Small intestine (tissue), 16 donors: ENCODE results near the gene IGF2R. TPM values are rescaled to one million over a fixed set of nuclear protein-coding genes. Genes with fewer than 3 reads are reported as not detected.
"Not testable (repeated sequence)": the region's sequence is repeated elsewhere in the genome, so short reads cannot be mapped to it uniquely, and the experiment has no call there.

Experiments
- DNase-seq, 2 donors: peaks; one replicate each; pipeline versions ENCODE4 v3.0.0 to v3.0.0-alpha.2; 2013
- FAIRE-seq: peaks from 2 replicates; lab custom pipeline; 2012; peaks lifted over from hg19 to GRCh38; lab: Jason Lieb, UNC
- H3K27ac ChIP-seq, 3 donors: one replicate each; pipeline ENCODE4 v1.5.1; 2013; ENCODE audit warnings: low read length in 2 of 3, mild to moderate bottlenecking in 2 of 3, control low read depth in 1 of 3, inconsistent platforms in 1 of 3, low read depth in 1 of 3, moderate library complexity in 1 of 3
- H3K27me3 ChIP-seq, 3 donors: one replicate each; pipeline ENCODE4 v1.6.1; 2013; ENCODE audit warnings: low read length in 3 of 3, inconsistent platforms in 1 of 3; ENCODE audit not compliant: control insufficient read depth in 3 of 3, insufficient read depth in 3 of 3
- H3K36me3 ChIP-seq, 3 donors: one replicate each; pipeline ENCODE4 v1.6.1; 2013; ENCODE audit warnings: low read length in 3 of 3, inconsistent platforms in 1 of 3, low read depth in 1 of 3, mild to moderate bottlenecking in 1 of 3, moderate library complexity in 1 of 3; ENCODE audit not compliant: control insufficient read depth in 3 of 3, insufficient read depth in 2 of 3
- H3K4me1 ChIP-seq, 3 donors: one replicate each; pipeline ENCODE4 v1.6.1; 2013; ENCODE audit warnings: low read length in 2 of 3, inconsistent platforms in 1 of 3, low read depth in 1 of 3, mild to moderate bottlenecking in 1 of 3, moderate library complexity in 1 of 3; ENCODE audit not compliant: control insufficient read depth in 3 of 3, insufficient read depth in 2 of 3
- H3K4me3 ChIP-seq, 3 donors: one replicate each; pipeline ENCODE4 v1.5.1; 2013; ENCODE audit warnings: low read length in 3 of 3, control low read depth in 1 of 3, inconsistent platforms in 1 of 3, low read depth in 1 of 3, mild to moderate bottlenecking in 1 of 3, moderate library complexity in 1 of 3
- H3K9me3 ChIP-seq, 2 donors: one replicate each; pipeline ENCODE4 v1.6.1; 2013; ENCODE audit warnings: low read depth in 1 of 2, low read length in 1 of 2; ENCODE audit not compliant: control insufficient read depth in 2 of 2, insufficient read depth in 1 of 2
- WGBS, 3 donors: extraction: QIAGEN DNeasy Blood & Tissue Kit; methylation state at CpG; one replicate each; pipeline ENCODE4 v1.1.7; 2013; 5-methylcytosine and 5-hydroxymethylcytosine counted together
- long read RNA-seq, 10 donors: transcript quantifications; one replicate each; lab custom pipeline, GENCODE V29; 2026
- polyA plus RNA-seq, 4 donors: library from polyadenylated mRNA; stranded (reverse) in 3 of 4; unstranded in 1 of 4; fragments of 200-250 nt in 3 of 4; fragments of 120-200 nt in 1 of 4; gene quantifications; one replicate each; pipeline versions ENCODE4 v1.2.1 to v1.2.3, GENCODE V29; 2013
- donor health status: healthy with polysubstance abuse.
- donor health status: control.
- donor health status: control.
- donor health status: Bipolar disorder and iron deficiency.
- donor health status: healthy.

The IGF2R gene, protein sequence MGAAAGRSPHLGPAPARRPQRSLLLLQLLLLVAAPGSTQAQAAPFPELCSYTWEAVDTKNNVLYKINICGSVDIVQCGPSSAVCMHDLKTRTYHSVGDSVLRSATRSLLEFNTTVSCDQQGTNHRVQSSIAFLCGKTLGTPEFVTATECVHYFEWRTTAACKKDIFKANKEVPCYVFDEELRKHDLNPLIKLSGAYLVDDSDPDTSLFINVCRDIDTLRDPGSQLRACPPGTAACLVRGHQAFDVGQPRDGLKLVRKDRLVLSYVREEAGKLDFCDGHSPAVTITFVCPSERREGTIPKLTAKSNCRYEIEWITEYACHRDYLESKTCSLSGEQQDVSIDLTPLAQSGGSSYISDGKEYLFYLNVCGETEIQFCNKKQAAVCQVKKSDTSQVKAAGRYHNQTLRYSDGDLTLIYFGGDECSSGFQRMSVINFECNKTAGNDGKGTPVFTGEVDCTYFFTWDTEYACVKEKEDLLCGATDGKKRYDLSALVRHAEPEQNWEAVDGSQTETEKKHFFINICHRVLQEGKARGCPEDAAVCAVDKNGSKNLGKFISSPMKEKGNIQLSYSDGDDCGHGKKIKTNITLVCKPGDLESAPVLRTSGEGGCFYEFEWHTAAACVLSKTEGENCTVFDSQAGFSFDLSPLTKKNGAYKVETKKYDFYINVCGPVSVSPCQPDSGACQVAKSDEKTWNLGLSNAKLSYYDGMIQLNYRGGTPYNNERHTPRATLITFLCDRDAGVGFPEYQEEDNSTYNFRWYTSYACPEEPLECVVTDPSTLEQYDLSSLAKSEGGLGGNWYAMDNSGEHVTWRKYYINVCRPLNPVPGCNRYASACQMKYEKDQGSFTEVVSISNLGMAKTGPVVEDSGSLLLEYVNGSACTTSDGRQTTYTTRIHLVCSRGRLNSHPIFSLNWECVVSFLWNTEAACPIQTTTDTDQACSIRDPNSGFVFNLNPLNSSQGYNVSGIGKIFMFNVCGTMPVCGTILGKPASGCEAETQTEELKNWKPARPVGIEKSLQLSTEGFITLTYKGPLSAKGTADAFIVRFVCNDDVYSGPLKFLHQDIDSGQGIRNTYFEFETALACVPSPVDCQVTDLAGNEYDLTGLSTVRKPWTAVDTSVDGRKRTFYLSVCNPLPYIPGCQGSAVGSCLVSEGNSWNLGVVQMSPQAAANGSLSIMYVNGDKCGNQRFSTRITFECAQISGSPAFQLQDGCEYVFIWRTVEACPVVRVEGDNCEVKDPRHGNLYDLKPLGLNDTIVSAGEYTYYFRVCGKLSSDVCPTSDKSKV (N-terminal part only)
- 100 to 1,000 TPM in 1 of 4 donors, 10 to 100 TPM in 1, 1 to 10 TPM in 2; 4.9 to 111 (median 14.7) TPM for polyA plus RNA-seq
- long read RNA-seq, donor 1, partial matches to known transcripts, result 22 of 23 reads
- long read RNA-seq, donor 1, other reads (novel, unspliced or antisense), result 0 of 23 reads
- long read RNA-seq, donor 2, result 0 reads
- long read RNA-seq, donor 3, partial matches to known transcripts, result 9 of 11 reads
- long read RNA-seq, donor 3, other reads (novel, unspliced or antisense), result 0 of 11 reads
- long read RNA-seq, donor 4, result 0 reads
- long read RNA-seq, donor 5, partial matches to known transcripts, result 41 of 41 reads
- long read RNA-seq, donor 5, other reads (novel, unspliced or antisense), result 0 of 41 reads
- long read RNA-seq, donor 6, full-length matches to known transcripts, result 3 of 63 reads
- long read RNA-seq, donor 6, partial matches to known transcripts, result 60 of 63 reads
- long read RNA-seq, donor 6, other reads (novel, unspliced or antisense), result 0 of 63 reads
- long read RNA-seq, donor 7, partial matches to known transcripts, result 0 of 1 reads
- long read RNA-seq, donor 7, other reads (novel, unspliced or antisense), result 0 of 1 reads
- long read RNA-seq, donor 8, partial matches to known transcripts, result 13 of 14 reads
- long read RNA-seq, donor 8, other reads (novel, unspliced or antisense), result 0 of 14 reads
- long read RNA-seq, donor 9, result 0 reads
- long read RNA-seq, donor 10, full-length matches to known transcripts, result 3 of 3 reads
- long read RNA-seq, donor 10, partial matches to known transcripts, result 0 of 3 reads
- long read RNA-seq, donor 10, other reads (novel, unspliced or antisense), result 0 of 3 reads

- peaks cover 0 to 9% (median 0%) of the 10 kb centered on the region in 3 donors for H3K36me3 ChIP-seq
- FAIRE-seq (no peak), DNase-seq (peak; percentile 93 to 94)
- peaks cover 0 to 29% (median 14%) of the 10 kb centered on the region in 3 donors for H3K4me1 ChIP-seq
- WGBS, 3 donors, result 2% methylated on average over 36 to 68 of the region's 68 CpGs
- peaks cover 0 to 15% (median 0%) of the 10 kb centered on the region in 3 donors for H3K27me3 ChIP-seq
- H3K4me3 ChIP-seq, result peak within 1 kb of the TSS; percentile 91 to 100 (median 95)
- H3K9me3 ChIP-seq, result no peaks in the 10 kb centered on the region
- H3K27ac ChIP-seq, result peak within 1 kb of the TSS; percentile 77 to 95 (median 87)
These were observed at the start of gene IGF2R for GRCh38 chr6:159968295-159969203. IGF2R (plus strand) TSS chr6:159969082; CDS start chr6:159969247, 165 bp downstream.

- no peaks in the 10 kb centered on the region for H3K4me1 ChIP-seq
- peaks cover 0 to 5% of the 10 kb centered on the region in 2 donors for H3K9me3 ChIP-seq
- no peak for DNase-seq
- H3K36me3 ChIP-seq, result no peaks in the 10 kb centered on the region
- H3K4me3 ChIP-seq, result no peak overlapping the region
- no peak overlapping the region for H3K27ac ChIP-seq
- FAIRE-seq, result no peak
- WGBS, 3 donors, result 77 to 84% (median 81%) methylated on average over 6 of the region's 6 CpGs
- no peaks in the 10 kb centered on the region for H3K27me3 ChIP-seq
These were observed 49.1 kb upstream of the IGF2R start for GRCh38 chr6:159919800-159920199.

DNA sequence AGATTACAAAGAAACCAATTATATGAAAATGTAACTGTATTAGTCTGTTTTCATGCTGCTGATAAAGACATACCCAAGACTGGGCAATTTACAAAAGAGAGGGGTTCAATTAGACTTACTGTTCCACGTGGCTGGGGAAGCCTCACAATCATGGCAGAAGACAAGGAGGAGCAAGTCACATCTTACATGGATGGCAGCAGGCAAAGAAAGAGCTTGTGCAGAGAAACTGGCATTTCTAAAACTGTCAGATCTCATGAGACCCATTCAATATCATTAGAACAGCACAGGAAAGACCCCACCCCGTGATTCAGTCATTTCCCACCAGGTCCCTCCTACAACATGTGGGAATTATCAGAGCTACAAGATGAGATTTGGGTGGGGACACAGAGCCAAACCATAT is 44.7 kb upstream of the IGF2R start:
- not testable (repeated sequence) for H3K36me3 ChIP-seq, H3K4me3 ChIP-seq, H3K27ac ChIP-seq, H3K9me3 ChIP-seq, DNase-seq, FAIRE-seq, H3K27me3 ChIP-seq, H3K4me1 ChIP-seq
- WGBS, 3 donors, result 56 to 59% (median 57%) methylated on average over 2 of the region's 2 CpGs

DNA sequence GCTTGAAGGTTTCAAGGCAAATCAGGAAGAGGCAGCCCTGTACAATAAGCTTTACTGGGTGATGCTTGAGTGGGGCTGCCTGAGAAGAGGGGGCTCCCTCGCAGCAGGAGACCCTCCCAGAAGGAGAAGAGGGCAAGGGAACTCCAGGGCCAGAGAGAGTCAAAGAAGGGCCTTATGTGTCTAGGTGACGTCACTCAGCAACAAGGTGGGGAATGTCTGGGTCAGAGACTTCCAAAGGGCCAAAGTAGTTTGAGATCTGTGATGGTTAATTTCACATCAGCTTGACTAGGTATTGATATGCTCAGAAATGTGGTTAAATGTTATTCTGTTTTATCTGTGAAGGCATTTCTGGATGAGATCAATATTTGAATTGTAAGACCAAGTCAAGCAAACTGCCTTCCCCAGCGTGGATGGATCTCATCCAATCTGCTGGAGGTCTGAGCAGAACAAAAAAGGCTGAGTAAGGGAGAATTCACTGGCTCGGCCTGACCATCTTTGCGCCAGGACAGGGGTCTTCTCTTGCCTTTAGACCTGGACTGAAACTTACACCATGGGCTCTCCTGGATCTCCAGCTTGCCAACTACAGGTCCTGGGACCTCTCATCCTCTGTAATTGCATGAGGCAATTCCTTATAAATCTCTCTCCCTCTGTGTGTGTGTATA is 42.2 kb upstream of the IGF2R start:
- no peak for FAIRE-seq
- H3K36me3 ChIP-seq, result no peaks in the 10 kb centered on the region
- WGBS, 3 donors, result 74 to 87% (median 76%) methylated on average over 5 of the region's 5 CpGs

DNA sequence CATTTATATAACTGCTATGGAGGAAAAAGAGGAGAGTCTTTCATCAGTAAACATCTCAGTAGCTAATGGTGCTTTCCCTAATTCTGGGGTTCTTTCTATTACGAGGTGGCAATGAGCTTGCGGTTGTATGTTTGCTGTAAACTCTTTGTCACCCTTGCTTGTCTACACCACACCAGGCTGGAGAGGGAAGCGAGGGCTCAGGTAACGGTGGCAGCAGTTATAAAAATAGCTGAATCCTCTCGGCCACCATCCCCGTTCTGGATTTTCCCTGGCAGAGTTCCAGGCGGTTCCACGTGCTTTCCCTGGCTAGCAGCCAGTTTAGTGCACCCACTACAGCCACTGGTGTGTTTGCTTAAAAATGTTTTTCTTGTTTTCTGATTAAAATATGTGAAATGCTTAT is 39.1 kb upstream of the IGF2R start:
- H3K27ac ChIP-seq, result no peak overlapping the region

More for the DNA sequence above, 42.2 kb upstream of the IGF2R start:
- no peak overlapping the region for H3K4me3 ChIP-seq
- no peak overlapping the region for H3K27ac ChIP-seq
- H3K9me3 ChIP-seq, result peaks cover 0 to 5% of the 10 kb centered on the region in 2 donors
- no peaks in the 10 kb centered on the region for H3K27me3 ChIP-seq
- no peak for DNase-seq
- no peaks in the 10 kb centered on the region for H3K4me1 ChIP-seq

GRCh38 chr6:159931112-159931511 is 37.8 kb upstream of the IGF2R start:
- Histone ChIP-seq H3K4me1 (no peaks in the 10 kb centered on the region), H3K27ac (no peak overlapping the region), H3K27me3 (peaks cover 0 to 2% (median 2%) of the 10 kb centered on the region in 3 donors), H3K36me3 (no peaks in the 10 kb centered on the region), H3K4me3 (no peak overlapping the region), H3K9me3 (peaks cover 0 to 7% of the 10 kb centered on the region in 2 donors)
- FAIRE-seq (no peak), DNase-seq (no peak)
- WGBS, 3 donors, result 67 to 80% (median 75%) methylated on average over 3 of the region's 3 CpGs

More for the DNA sequence above, 39.1 kb upstream of the IGF2R start:
- no peak for FAIRE-seq
- H3K9me3 ChIP-seq, result no peaks in the 10 kb centered on the region
- H3K4me1 ChIP-seq, result no peaks in the 10 kb centered on the region
- H3K4me3 ChIP-seq, result no peak overlapping the region
- 10 to 30% (median 14%) methylated on average over 8 of the region's 8 CpGs for WGBS, 3 donors
- H3K27me3 ChIP-seq, result peaks cover 0 to 2% (median 0%) of the 10 kb centered on the region in 3 donors
- peak in 1 of 2 donors; percentile 64 for DNase-seq
- H3K36me3 ChIP-seq, result no peaks in the 10 kb centered on the region
